DMS53 treated with DMSO at 0.1 percent for 48 hours (cell line): ENCODE results near the gene TMEM79.

ENCODE experiments used
- DNase-seq: peaks from one replicate; lab custom pipeline; 2025; ENCODE audit not compliant: unreplicated experiment; lab: John Stamatoyannopoulos, UW

TMEM79 gene

GRCh38 chr1:156262461-156263287 lies 21.5 kb upstream of the TMEM79 start:
- DNase-seq, result no peak

GRCh38 chr1:156263288-156263655 lies 20.9 kb upstream of the TMEM79 start:
- DNase-seq, result no peak

GRCh38 chr1:156266051-156266450 lies 18.1 kb upstream of the TMEM79 start:
- DNase-seq, result no peak

GRCh38 chr1:156268336-156268735 lies 15.8 kb upstream of the TMEM79 start:
- DNase-seq, result no peak

- DNase-seq, result no peak
Measured at GRCh38 chr1:156270314-156270713, 13.8 kb upstream of the TMEM79 start.

- no peak for DNase-seq
Measured at GRCh38 chr1:156276532-156276931, 7.6 kb upstream of the TMEM79 start.

- DNase-seq, result no peak
Measured at GRCh38 chr1:156276966-156277381, 7.2 kb upstream of the TMEM79 start.

- no peak for DNase-seq
Measured at GRCh38 chr1:156279837-156280236, 4.3 kb upstream of the TMEM79 start.

GRCh38 chr1:156281281-156281680 lies 2.8 kb upstream of the TMEM79 start:
- no peak for DNase-seq

- DNase-seq, result peak; percentile 15
Measured at GRCh38 chr1:156281693-156282478, 2.2 kb upstream of the TMEM79 start.

- DNase-seq, result peak; percentile 98
Measured at GRCh38 chr1:156282479-156283222, 1.5 kb upstream of the TMEM79 start, which contains the start of gene SMG5. Gene SMG5 (minus strand): TSS chr1:156282825. CDS start chr1:156282680, 145 bp downstream.

- no peak for DNase-seq
Measured at GRCh38 chr1:156283521-156283920, 604 bp upstream of the TMEM79 start.

- no peak for DNase-seq
Measured at GRCh38 chr1:156284757-156285156, 632 bp downstream of the TMEM79 start.

- DNase-seq, result no peak
Measured at GRCh38 chr1:156285437-156285836, 1.3 kb downstream of the TMEM79 start.

GRCh38 chr1:156286061-156286460 lies 1.9 kb downstream of the TMEM79 start:
- no peak for DNase-seq

GRCh38 chr1:156289857-156290256 lies 5.7 kb downstream of the TMEM79 start:
- no peak for DNase-seq

- peak; percentile 77 for DNase-seq
Measured at GRCh38 chr1:156291226-156292061, 7.3 kb downstream of the TMEM79 start.

- no peak for DNase-seq
Measured at GRCh38 chr1:156293098-156293434, 8.9 kb downstream of the TMEM79 start.

- DNase-seq, result no peak
Measured at GRCh38 chr1:156293895-156294294, 9.8 kb downstream of the TMEM79 start.

GRCh38 chr1:156295391-156295947 lies 11.3 kb downstream of the TMEM79 start, which contains the start of gene GLMP:
Gene GLMP (minus strand): TSS chr1:156295679. CDS start chr1:156295645, 34 bp downstream.
- peak; percentile 50 for DNase-seq
